Eye (tissue), 1 donor: ENCODE results near the gene TYMP.
"Not testable (repeated sequence)": the region's sequence is repeated elsewhere in the genome, so short reads cannot be mapped to it uniquely, and the experiment has no call there.

Experiments used
- DNase-seq: peaks from one replicate; pipeline ENCODE4 v3.0.0-alpha.2; 2015

Gene TYMP

GRCh38 chr22:50537765-50538164 lies 8.0 kb upstream of the TYMP start:
- no peak for DNase-seq

GRCh38 chr22:50536226-50536625 lies 6.4 kb upstream of the TYMP start:
- no peak for DNase-seq

DNA sequence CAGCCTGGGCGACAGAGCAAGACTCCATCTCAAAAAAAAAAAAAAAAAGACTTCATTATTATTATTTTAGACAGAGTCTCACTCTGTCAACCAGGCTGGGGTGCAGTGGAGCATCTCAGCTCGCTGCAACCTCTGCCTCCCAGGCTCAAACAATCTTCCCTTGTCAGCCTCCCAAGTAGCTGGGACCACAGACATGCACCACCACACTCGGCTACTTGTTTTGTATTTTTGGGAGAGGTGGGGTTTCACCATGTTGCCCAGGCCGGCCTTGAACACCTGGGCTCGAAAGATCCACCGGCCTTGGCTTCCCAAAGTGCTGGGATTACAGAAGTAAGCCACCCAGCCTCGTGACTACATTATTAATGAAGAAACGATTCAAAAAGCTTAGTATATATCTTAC lies 5.3 kb upstream of the TYMP start:
- DNase-seq = no peak

GRCh38 chr22:50533856-50534711 lies 4.3 kb upstream of the TYMP start:
- not testable (repeated sequence) for DNase-seq

- no peak for DNase-seq
Measured at GRCh38 chr22:50532824-50533796, 3.3 kb upstream of the TYMP start.

DNA sequence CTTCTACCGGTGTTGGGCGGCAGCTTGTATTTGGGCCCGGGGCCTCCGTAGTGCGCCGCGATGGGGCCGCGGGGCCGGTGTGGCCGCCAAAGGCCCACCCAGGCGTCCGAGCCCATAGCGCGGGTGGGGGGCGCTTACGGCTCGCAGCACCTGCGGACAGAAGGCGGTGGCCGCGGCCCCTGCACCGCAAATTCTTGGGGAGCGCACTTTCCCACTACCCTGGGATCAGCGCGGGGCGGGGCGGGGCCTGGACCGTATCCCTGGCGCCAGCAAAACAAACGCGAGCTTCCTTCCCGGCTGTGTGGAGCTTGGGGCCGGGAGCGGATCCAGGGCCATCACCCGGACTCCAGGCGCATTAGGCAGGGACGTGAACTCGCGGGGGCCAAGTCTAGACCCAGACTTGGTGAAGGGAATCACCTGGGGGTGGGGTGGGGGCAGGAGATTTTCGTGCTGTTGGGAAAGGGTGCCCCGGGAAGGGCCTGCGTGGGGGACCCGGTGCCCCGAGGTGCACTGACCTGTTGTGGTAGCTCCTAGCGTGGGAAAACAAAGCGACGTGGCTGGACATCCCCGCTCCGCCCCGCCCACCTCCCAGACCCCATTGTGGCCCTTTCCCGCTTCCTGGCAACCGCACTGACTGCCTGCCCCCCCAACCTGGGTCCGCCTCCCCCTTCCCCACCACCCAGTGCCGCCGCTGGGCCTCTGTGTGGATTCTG lies 2.3 kb upstream of the TYMP start:
- DNase-seq = peak; percentile 70

GRCh38 chr22:50531546-50531961 lies 1.7 kb upstream of the TYMP start:
- peak; percentile 56 for DNase-seq

DNA sequence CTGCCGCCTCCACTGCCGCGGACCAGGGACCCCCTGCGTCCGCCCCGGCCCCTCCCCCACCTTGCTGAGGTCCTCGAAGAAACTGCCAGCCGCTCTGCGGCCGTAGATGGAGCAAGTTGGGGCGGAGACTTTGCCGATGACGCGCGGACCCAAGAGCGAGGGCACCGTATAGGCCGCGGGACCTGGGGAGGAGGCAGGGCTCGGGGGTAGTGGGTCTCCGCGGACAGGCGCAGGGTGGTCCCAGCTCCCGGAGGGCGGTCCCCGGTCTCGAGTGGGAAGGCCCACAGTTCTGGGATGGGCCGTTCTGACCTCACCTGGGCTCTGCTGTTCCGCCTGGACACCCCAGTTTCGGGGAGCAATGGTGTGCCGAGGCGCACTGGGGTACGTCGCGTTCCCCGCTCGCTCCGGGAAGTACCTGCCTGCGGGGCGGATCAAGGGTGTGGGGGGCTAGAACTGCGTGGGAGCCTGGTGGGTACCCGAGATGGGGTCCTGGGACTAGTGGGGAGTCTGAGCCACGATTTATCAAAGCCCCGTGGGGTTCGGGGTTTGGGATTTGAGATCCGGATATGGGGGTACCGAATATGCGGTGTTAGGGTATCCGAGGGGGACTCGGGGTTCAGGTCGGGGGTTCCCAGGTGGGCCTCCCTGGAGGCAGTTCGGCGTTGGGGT lies 1.2 kb upstream of the TYMP start:
- peak; percentile 84 for DNase-seq

- DNase-seq = no peak
Measured at GRCh38 chr22:50530580-50530876, 716 bp upstream of the TYMP start.

- DNase-seq = peak; percentile 42
Measured at GRCh38 chr22:50529416-50529896, 356 bp downstream of the TYMP start.

DNA sequence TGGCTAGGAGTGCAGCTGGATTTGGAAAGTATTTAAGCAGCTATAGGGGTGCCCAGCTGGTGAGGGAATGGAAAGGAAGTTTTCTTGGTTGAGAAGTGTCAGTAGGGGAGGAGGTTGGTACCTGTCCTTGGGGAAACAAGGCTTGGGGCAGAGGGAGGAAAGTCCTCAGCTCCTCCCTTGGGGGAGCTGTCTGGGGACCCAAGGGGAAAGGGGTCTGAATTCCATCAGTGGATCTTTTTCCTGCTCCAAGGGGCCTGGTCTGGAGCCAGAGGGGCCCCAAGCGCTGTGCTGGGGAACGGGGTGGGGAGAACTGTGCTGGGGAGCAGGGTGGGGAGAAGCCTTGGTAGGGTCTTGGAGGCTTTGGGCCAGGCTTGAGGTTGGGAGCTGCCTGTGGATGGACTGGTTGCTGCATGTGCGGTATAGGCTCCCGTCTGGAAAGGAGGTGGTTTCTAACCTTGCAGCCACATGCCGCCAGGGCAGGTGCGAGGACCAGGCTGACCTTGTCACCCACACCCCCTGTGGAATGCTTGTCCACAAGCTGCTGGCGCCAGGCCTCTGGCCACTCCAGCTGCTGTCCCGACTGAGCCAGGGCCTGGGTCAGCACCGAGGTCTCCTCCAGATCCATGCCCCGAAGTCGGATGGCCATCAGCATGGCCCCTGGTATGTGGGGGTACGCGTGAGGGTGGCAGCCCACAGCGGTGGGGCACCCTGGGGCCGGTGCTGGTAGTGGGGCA lies 963 bp downstream of the TYMP start:
- no peak for DNase-seq

- DNase-seq = no peak
Measured at GRCh38 chr22:50527921-50528681, 1.7 kb downstream of the TYMP start.

DNA sequence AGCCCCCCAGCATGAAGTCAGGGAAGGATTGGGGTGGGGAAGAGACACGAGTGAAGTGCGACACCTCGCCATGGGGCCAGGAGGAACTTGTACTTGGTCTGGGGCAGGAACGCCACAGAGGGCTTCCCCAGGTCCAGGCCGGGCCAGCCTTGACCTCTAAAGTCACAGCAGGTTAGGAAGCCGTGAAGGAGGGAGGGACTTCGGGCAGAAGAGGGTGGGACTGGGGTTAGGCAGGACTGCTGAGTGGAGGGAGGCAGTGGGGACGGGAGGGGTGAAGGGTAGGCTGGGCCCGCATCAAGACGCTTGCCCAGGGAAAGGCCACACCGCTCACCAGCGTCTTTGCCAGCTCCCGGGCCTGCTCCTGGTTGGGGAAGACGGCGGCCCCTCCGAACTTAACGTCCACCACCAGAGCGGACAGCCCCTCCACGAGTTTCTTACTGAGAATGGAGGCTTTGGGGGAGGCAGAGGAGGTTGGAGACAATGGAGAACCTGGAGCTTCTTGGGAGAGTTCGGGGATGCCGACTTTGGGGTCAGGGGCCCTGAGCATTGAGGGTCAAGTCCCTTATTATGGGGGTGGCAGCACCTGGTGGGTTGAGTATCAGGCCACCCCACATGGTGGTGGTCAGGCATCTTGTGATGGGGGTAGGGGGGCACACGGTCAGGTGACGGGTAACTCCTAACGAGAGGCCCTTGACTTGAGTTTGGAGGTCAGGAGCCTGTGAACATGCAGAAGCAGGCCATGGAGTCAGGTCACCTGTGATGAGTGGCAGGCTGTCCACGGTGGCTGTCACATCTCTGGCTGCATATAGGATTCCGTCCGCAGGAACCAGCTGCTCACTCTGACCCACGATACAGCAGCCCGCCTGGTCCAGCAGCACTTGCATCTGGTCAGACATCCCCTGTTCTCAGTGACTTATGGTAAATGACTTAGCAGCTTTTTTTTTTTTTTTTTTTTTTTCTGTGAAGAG lies 2.7 kb downstream of the TYMP start:
- DNase-seq = no peak

DNA sequence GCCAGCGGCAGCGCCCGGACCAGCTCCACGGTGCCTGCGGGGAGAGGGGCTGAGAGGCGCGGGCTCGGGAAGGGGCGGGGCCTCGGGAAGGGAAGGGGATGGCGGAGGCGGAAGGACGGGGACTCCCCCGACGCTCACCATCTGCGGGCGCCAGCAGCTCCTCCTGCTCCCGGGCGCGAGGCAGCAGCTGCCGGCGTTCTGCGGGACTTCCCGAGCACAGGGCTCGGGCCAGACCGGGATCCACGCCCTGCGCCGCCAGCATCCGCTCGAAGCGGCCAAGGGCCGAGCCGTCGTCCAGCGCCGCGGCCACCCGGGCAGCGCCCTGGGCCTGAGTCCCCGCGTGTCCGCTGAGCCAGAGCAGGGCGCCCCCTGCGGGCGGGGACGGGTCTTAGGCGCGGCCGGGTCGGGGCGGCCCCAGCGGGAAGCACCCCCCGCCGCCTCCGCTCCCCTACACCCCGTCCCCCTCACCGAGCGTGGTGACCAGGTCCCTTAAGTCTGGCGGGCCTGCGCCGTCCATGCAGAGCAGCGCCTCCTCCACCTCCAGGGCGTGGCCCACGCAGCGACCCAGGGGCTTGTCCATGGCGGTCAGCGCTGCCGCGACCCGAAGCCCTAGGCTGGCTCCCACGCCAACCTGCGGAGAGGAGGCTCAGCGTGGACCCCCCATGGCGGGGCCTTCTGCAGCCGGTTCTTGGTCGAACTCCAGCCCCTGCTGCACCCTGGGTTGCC lies 3.5 kb downstream of the TYMP start:
- DNase-seq = peak; percentile 93

- DNase-seq = no peak
Measured at GRCh38 chr22:50525858-50526107, 4.0 kb downstream of the TYMP start.

GRCh38 chr22:50525104-50525857 lies 4.5 kb downstream of the TYMP start, which contains the start of gene SCO2:
Gene SCO2, minus strand, starts transcription at chr22:50525598. Its CDS starts 1,187 bp downstream, at chr22:50524411.
- DNase-seq = peak; percentile 99

DNA sequence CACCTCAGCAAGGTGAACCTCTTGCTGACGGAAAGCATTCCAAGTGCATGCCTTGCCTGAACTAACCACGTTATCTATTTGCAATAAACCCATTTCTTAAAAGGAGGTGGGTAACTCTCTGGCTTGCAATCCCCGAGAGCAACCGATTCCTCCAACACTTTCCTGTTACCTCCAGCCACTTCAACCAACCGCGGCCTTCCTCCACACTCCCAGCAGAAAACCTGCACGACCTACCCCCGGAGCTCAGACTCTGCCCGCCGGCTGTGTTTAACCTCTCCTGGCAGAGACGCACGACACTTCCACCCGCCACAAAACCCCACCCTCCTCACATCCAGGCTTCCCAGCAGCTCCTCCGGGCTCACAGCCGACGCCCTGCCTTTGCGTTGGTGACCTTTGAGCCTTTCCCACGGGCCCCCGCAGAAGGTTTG lies 5.1 kb downstream of the TYMP start:
- DNase-seq = no peak
